HCT116 (cell line): ENCODE data around the gene C1orf122. TPM values are rescaled to one million over a fixed set of nuclear protein-coding genes. Genes with fewer than 3 reads are reported as not detected.

Experiments used
- ATAC-seq: fragments of 200-7000 bp; cut with Tn5 transposase; 2 replicates; pipeline ENCODE4 v1.9.1; 2020; ENCODE audit warnings: mild to moderate bottlenecking, moderate library complexity
- BruUV-seq: library from RNA; stranded (reverse); fragments of 400-500 nt; replicated peaks from 2 replicates; lab custom pipeline; 2021; lab: Mats Ljungman, UMichigan
- CTCF ChIA-PET: fragments of 300-600 bp; sonication (Branson Sonifier 250); formaldehyde crosslinking; loops from one replicate; lab custom pipeline; 2021; ENCODE audit warnings: antibody characterized with exemption; lab: Charles Lee
- POLR2A ChIA-PET: fragments of 300-600, 350-600 bp; sonication (Branson Sonifier 250); formaldehyde crosslinking; loops from one replicate; lab custom pipeline; 2021; ENCODE audit warnings: antibody characterized with exemption; lab: Charles Lee
- RAD21 ChIA-PET, 2 experiments: fragments of 300-600 bp; sonication (Branson Sonifier 250); formaldehyde crosslinking; loops; one replicate each; lab custom pipeline; 2023; ENCODE audit warnings: low total read pairs in 2 of 2; ENCODE audit not compliant: uncharacterized antibody in 2 of 2, unreplicated experiment in 2 of 2, low non-redundant PET in 1 of 2; lab: Charles Lee
- DNase-seq: peaks from one replicate; pipeline ENCODE4 v3.0.0-alpha.2; 2010; ENCODE audit warnings: low read depth, low spot score
- H2AFZ ChIP-seq: fragments of 200-600 bp; shearing (Covaris generic), sonication (generic); 2 replicates; pipeline ENCODE4 v1.6.1; 2017; ENCODE audit warnings: low read depth, mixed run types, mixed read lengths, antibody characterized with exemption, low read length; ENCODE audit not compliant: poor library complexity, severe bottlenecking
- H3K27ac ChIP-seq: 2 replicates; pipeline ENCODE4 v1.5.1; 2012; ENCODE audit warnings: low read depth, low read length
- H3K27me3 ChIP-seq: fragments of 200-600 bp; sonication (generic); 2 replicates; pipeline ENCODE4 v1.6.1; 2016; ENCODE audit warnings: mixed run types, low read length, mixed read lengths; ENCODE audit not compliant: insufficient read depth
- H3K36me3 ChIP-seq, 2 experiments: fragments of 200-500 bp in 1 of 2; fragments of 200-600 bp in 1 of 2; sonication (Bioruptor generic) in 1 of 2; sonication (generic) in 1 of 2; 2 replicates each; pipeline versions ENCODE4 v1.5.1 to v1.6.1; 2014 to 2016; ENCODE audit warnings: low read length in 2 of 2, inconsistent platforms in 1 of 2, mixed read lengths in 1 of 2, mixed run types in 1 of 2; ENCODE audit not compliant: insufficient read depth in 2 of 2, control insufficient read depth in 1 of 2
- H3K4me1 ChIP-seq, 2 experiments: fragments of 200-600 bp in 1 of 2; sonication (generic) in 1 of 2; 2 replicates each; pipeline versions ENCODE4 v1.5.1 to v1.6.1; 2012 to 2017; ENCODE audit warnings: low read length in 2 of 2, inconsistent platforms in 1 of 2, mild to moderate bottlenecking in 1 of 2, mixed read lengths in 1 of 2, mixed run types in 1 of 2, moderate library complexity in 1 of 2; ENCODE audit not compliant: insufficient read depth in 2 of 2, control insufficient read depth in 1 of 2
- H3K4me2 ChIP-seq: fragments of 200-600 bp; sonication (generic); 2 replicates; pipeline ENCODE4 v1.6.1; 2017; ENCODE audit warnings: mixed run types, low read length, mixed read lengths
- H3K4me3 ChIP-seq, 2 experiments: fragments of 200-600 bp in 1 of 2; sonication (generic) in 1 of 2; replicated peaks in 1 of 2; 2 replicates each; pipeline ENCODE4 v1.5.1; 2011 to 2016; ENCODE audit warnings: low read length in 2 of 2, control low read depth in 1 of 2, low read depth in 1 of 2, mild to moderate bottlenecking in 1 of 2, mixed read lengths in 1 of 2, mixed run types in 1 of 2
- H3K79me2 ChIP-seq: fragments of 200-600 bp; sonication (generic); 2 replicates; pipeline ENCODE4 v1.6.1; 2017; ENCODE audit warnings: mild to moderate bottlenecking, mixed run types, low read length, moderate library complexity, mixed read lengths; ENCODE audit not compliant: insufficient read depth
- H3K9ac ChIP-seq: fragments of 200-600 bp; sonication (generic); 2 replicates; pipeline ENCODE4 v1.6.1; 2016; ENCODE audit warnings: low read length, mixed read lengths
- H3K9me2 ChIP-seq: fragments of 200-600 bp; sonication (generic), shearing (Covaris generic); 2 replicates; pipeline ENCODE4 v1.6.1; 2017; ENCODE audit warnings: mixed run types, mild to moderate bottlenecking, moderate library complexity; ENCODE audit not compliant: insufficient read depth
- H3K9me3 ChIP-seq, 2 experiments: fragments of 200-500 bp in 1 of 2; fragments of 200-600 bp in 1 of 2; sonication (Bioruptor generic) in 1 of 2; sonication (generic) in 1 of 2; 2 replicates each; pipeline ENCODE4 v1.6.1; 2014 to 2017; ENCODE audit warnings: low read length in 2 of 2, mixed read lengths in 2 of 2, inconsistent platforms in 1 of 2, low read depth in 1 of 2, mild to moderate bottlenecking in 1 of 2, mixed run types in 1 of 2, moderate library complexity in 1 of 2; ENCODE audit not compliant: control insufficient read depth in 1 of 2, insufficient read depth in 1 of 2
- H4K20me1 ChIP-seq: fragments of 200-600 bp; sonication (generic), shearing (Covaris generic); 2 replicates; pipeline ENCODE4 v1.6.1; 2017; ENCODE audit warnings: mixed run types, mild to moderate bottlenecking, moderate library complexity; ENCODE audit not compliant: insufficient read depth
- CEBPB ChIP-seq: IDR thresholded peaks from 2 replicates; pipeline ENCODE4 v1.6.1; 2012; ENCODE audit warnings: low read depth
- EGR1 ChIP-seq: IDR thresholded peaks from 2 replicates; pipeline ENCODE4 v1.6.1; 2012; ENCODE audit warnings: low read depth
- EZH2 ChIP-seq: fragments of 200-600 bp; sonication (generic); IDR thresholded peaks from 2 replicates; pipeline ENCODE4 v1.6.1; 2017; ENCODE audit warnings: antibody characterized with exemption, mixed run types
- EZH2phosphoT487 ChIP-seq: fragments of 200-600 bp; IDR thresholded peaks from 2 replicates; pipeline ENCODE4 v1.6.1; 2018; ENCODE audit warnings: antibody characterized with exemption, borderline replicate concordance
- FOSL1 ChIP-seq: IDR thresholded peaks from 2 replicates; pipeline ENCODE4 v1.6.1; 2012; ENCODE audit warnings: low read depth
- POLR2A ChIP-seq: IDR thresholded peaks from 2 replicates; pipeline ENCODE4 v1.7.0; 2011; ENCODE audit warnings: borderline replicate concordance; ENCODE audit not compliant: insufficient read depth, insufficient read length; ENCODE audit errors: extremely low read depth
- POLR2AphosphoS5 ChIP-seq: IDR thresholded peaks from 2 replicates; pipeline ENCODE4 v1.6.1; 2011; ENCODE audit warnings: mild to moderate bottlenecking, low read depth, low read length, moderate library complexity
- SIN3A ChIP-seq: IDR thresholded peaks from 2 replicates; pipeline ENCODE4 v1.6.1; 2012; ENCODE audit warnings: low read depth
- TCF7L2 ChIP-seq: IDR thresholded peaks from 2 replicates; pipeline ENCODE4 v1.7.0; 2011; ENCODE audit warnings: borderline replicate concordance, inconsistent platforms; ENCODE audit not compliant: insufficient read depth, insufficient read length; ENCODE audit errors: extremely low read depth
- YY1 ChIP-seq: IDR thresholded peaks from 2 replicates; pipeline ENCODE4 v1.6.1; 2011; ENCODE audit warnings: low read length, low read depth, moderate library complexity, mild to moderate bottlenecking; ENCODE audit not compliant: insufficient replicate concordance; ENCODE audit errors: extremely low read depth
- ZFX ChIP-seq: fragments of 450-650 bp; IDR thresholded peaks from 2 replicates; pipeline ENCODE4 v1.6.1; 2017
- ZNF274 ChIP-seq: fragments of 200-500 bp; sonication (Bioruptor generic); IDR thresholded peaks from 2 replicates; pipeline ENCODE4 v1.6.1; 2014; ENCODE audit warnings: mild to moderate bottlenecking, low read depth, low read length, inconsistent platforms
- intact Hi-C: fragments of 100-400 bp; cut with micrococcal nuclease; formaldehyde crosslinking; loops from 2 replicates; pipeline ENCODE4 v1.10.0; 2022
- total RNA-seq: library from RNA; stranded (reverse); gene quantifications from one replicate; pipeline ENCODE4 v1.2.1, GENCODE V29; 2021; ENCODE audit not compliant: unreplicated experiment
- TF ChIP-seq, protein P1 (sequence below): IDR thresholded peaks from 2 replicates; pipeline ENCODE4 v1.6.1; 2012
- TF ChIP-seq, protein P2 (sequence below): IDR thresholded peaks from 2 replicates; pipeline ENCODE4 v1.6.1; 2012
- TF ChIP-seq, protein P3 (sequence below), 3 experiments: fragments of 200-600 bp in 1 of 3; sonication (generic) in 1 of 3; IDR thresholded peaks in 2 of 3; conservative IDR thresholded peaks in 1 of 3; 2 replicates each; pipeline ENCODE4 v1.5.1; 2012 to 2017; ENCODE audit warnings: low read depth in 2 of 3, low read length in 2 of 3, antibody characterized with exemption in 1 of 3, borderline replicate concordance in 1 of 3, control low read depth in 1 of 3, mild to moderate bottlenecking in 1 of 3, mixed read lengths in 1 of 3, mixed run types in 1 of 3, moderate library complexity in 1 of 3; ENCODE audit not compliant: insufficient read depth in 1 of 3

The C1orf122 gene
- total RNA-seq, 1 experiment from 2014 or later, result 34.2 TPM

DNA sequence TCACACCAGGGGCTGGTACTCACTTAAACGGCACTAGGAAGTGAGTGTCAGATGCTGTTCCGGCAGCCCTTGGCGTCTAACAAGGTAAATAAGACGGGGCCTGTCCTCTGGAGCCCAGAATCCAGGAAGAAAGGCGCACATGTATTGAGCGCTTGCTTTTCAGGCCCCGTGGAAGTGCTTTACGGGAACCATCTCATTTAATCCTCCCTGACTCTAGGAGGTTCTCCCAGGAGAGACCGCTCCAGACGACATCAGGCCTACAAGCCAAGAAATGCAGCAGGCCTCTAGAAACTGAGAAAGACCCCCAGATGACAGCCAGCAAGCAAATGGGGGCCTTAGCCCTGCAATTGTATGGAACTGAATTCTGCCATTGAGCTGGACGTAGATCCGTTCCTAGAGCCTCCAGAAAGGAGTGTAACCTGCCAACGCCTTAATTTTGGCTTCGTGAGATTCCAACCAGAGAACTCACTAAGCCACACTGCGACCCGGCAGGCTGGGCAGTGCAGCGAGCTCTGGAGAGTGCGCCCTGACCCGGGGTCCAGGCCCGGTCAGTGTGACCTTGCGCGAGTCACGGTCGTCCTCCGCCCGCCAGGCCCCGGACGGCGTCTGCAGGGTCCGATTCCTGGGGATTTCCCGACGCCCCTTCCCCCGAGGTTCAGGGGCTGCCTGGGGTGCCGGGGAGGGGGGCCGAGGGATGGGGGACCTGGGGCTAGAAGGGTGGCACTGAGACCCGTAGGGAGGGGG, 14.5 kb upstream of the C1orf122 start:
- POLR2A ChIA-PET, result no interaction called here
- H3K4me1 ChIP-seq, result peaks cover 10 to 17% of the 10 kb centered on the region in 2 experiments; a peak in 3 of 4 replicates
- peaks cover 0 to 4% of the 10 kb centered on the region in 2 experiments; a peak in 2 of 4 replicates for H3K36me3 ChIP-seq
- H3K4me3 ChIP-seq, result peak overlapping the region; percentile 42 to 63; a peak in 3 of 4 replicates
- H4K20me1 ChIP-seq, result no peaks in the 10 kb centered on the region
- H3K9ac ChIP-seq, result 0 out of 2 replicates have a peak overlapping the region, but pooled peaks have one; percentile 32
- DNase-seq (no peak), ATAC-seq (peak; percentile 4)
- peak overlapping the region; percentile 91 for H3K4me2 ChIP-seq
- intact Hi-C loops, result loop anchor here (5.0 kb wide), 1 partner anchor 101 kb away; the partner anchor contains the start of gene CDCA8
- CTCF ChIA-PET, result no interaction called here
- RAD21 ChIA-PET, result no interaction called here
- H3K27ac ChIP-seq, result no peak overlapping the region
- H2AFZ ChIP-seq, result no peak overlapping the region
- no peaks in the 10 kb centered on the region for H3K9me2 ChIP-seq
- no peaks in the 10 kb centered on the region for H3K9me3 ChIP-seq
- H3K27me3 ChIP-seq, result no peaks in the 10 kb centered on the region; the same call in 1 of the 2 replicates
- peaks cover 15% of the 10 kb centered on the region for H3K79me2 ChIP-seq
- TF ChIP-seq, protein P1, sequence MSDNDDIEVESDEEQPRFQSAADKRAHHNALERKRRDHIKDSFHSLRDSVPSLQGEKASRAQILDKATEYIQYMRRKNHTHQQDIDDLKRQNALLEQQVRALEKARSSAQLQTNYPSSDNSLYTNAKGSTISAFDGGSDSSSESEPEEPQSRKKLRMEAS, result no peak
- TF ChIP-seq, protein P2, sequence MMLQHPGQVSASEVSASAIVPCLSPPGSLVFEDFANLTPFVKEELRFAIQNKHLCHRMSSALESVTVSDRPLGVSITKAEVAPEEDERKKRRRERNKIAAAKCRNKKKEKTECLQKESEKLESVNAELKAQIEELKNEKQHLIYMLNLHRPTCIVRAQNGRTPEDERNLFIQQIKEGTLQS, result no peak
- no TSS peak for BruUV-seq

DNA sequence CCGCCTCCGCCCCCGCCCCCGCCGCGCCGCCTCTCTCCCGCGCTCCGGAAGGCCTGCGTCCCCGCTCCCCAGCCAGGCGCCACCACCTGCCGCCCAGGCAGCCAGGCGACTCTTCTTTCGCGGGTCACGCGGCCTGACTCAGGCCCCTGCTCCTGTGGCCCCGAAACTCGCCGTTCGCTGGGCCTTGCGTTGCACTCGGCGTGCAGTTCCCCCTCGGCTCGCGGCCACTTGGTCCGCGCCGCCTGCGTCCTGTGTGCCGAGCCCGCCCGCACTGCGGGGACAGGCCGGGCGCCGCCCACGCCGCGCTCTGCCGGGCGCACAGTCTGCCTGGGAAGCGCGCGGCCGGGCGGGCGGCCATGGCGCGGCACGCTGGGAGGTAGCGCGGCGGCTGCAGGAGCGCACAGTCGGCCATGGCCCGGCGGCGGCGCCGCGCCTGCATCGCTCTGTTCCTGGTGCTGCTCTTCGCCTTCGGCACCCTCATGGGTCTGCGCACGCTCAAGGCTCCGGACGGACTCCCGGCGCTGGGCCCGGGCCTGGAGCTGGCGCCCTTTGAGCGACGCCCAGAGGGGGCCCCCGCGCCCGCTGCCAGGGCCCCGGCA, 13.7 kb upstream of the C1orf122 start, which contains the start of gene MANEAL:
MANEAL (plus strand) TSS at position 75 of the 599 bp plus-strand sequence; CDS start at position 411, 336 bp downstream.
- Histone ChIP-seq H2AFZ (no peak within 1 kb of the TSS), H3K27me3 (no peaks in the 10 kb centered on the region), H3K4me3 (peak within 1 kb of the TSS; percentile 63 to 76), H3K9me3 (no peaks in the 10 kb centered on the region), H3K9me2 (no peaks in the 10 kb centered on the region), H3K4me1 (peaks cover 10 to 17% of the 10 kb centered on the region in 2 experiments; a peak in 3 of 4 replicates), H4K20me1 (no peaks in the 10 kb centered on the region), H3K79me2 (peaks cover 15% of the 10 kb centered on the region), H3K36me3 (peaks cover 2 to 4% of the 10 kb centered on the region in 2 experiments; a peak in 2 of 4 replicates), H3K27ac (peak within 1 kb of the TSS; percentile 84), H3K9ac (peak within 1 kb of the TSS; percentile 70), H3K4me2 (peak within 1 kb of the TSS; percentile 91)
- intact Hi-C loops, result loop anchor here (5.0 kb wide), 1 partner anchor 102 kb away; the partner anchor contains the start of gene CDCA8
- POLR2A ChIA-PET, result interaction anchor here (1.1 kb wide), 1 partner anchor 14 kb away, joined by 4 read pairs; the partner anchor contains the start of genes C1orf122 and YRDC
- CTCF ChIA-PET, result no interaction called here
- DNase-seq, result peak; percentile 33
- TF ChIP-seq CEBPB (no peak), YY1 (peak; percentile 71), EGR1 (peak; percentile 75), TCF7L2 (peak; percentile 48), EZH2phosphoT487 (no peak), ZNF274 (no peak), POLR2A (no peak), FOSL1 (no peak), POLR2AphosphoS5 (peak; percentile 59), SIN3A (no peak), EZH2 (no peak), ZFX (peak; percentile 94)
- TF ChIP-seq, protein P2, result no peak
- TF ChIP-seq, protein P3, sequence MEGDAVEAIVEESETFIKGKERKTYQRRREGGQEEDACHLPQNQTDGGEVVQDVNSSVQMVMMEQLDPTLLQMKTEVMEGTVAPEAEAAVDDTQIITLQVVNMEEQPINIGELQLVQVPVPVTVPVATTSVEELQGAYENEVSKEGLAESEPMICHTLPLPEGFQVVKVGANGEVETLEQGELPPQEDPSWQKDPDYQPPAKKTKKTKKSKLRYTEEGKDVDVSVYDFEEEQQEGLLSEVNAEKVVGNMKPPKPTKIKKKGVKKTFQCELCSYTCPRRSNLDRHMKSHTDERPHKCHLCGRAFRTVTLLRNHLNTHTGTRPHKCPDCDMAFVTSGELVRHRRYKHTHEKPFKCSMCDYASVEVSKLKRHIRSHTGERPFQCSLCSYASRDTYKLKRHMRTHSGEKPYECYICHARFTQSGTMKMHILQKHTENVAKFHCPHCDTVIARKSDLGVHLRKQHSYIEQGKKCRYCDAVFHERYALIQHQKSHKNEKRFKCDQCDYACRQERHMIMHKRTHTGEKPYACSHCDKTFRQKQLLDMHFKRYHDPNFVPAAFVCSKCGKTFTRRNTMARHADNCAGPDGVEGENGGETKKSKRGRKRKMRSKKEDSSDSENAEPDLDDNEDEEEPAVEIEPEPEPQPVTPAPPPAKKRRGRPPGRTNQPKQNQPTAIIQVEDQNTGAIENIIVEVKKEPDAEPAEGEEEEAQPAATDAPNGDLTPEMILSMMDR (IDR thresholded peaks at IDR 0.05 in 2 of 3, conservative IDR thresholded peaks at IDR 0.05 in 1 of 3; ENCODE audit: borderline replicate concordance in 1 of 3, insufficient read depth in 1 of 3, low read depth in 2 of 3, low read length in 2 of 3), result no peak
- TF ChIP-seq, protein P1, result peak; percentile 74
- RAD21 ChIA-PET, result no interaction called here
- ATAC-seq, result peak; percentile 89
- no TSS peak for BruUV-seq
